Dedifferentiated amniotic fluid mesenchymal stem cell (primary cell): ENCODE measurements around the gene PARM1.

Experiments used
- DNase-seq: peaks from one replicate; pipeline ENCODE4 v3.0.0-alpha.2; 2016; ENCODE audit errors: extremely low spot score

Gene PARM1

GRCh38 chr4:74942251-74942917 is 9.5 kb downstream of the PARM1 start:
- DNase-seq = no peak

- DNase-seq = no peak
Measured at GRCh38 chr4:74942918-74943253, 10.0 kb downstream of the PARM1 start.

GRCh38 chr4:74944354-74944793 is 11.5 kb downstream of the PARM1 start:
- no peak for DNase-seq

GRCh38 chr4:74946196-74946595 is 13.3 kb downstream of the PARM1 start:
- no peak for DNase-seq

- DNase-seq = no peak
Measured at GRCh38 chr4:74947798-74948197, 14.9 kb downstream of the PARM1 start.

GRCh38 chr4:74948236-74948635 is 15.3 kb downstream of the PARM1 start:
- DNase-seq = no peak

GRCh38 chr4:74950200-74950599 is 17.3 kb downstream of the PARM1 start:
- DNase-seq = no peak

- DNase-seq = no peak
Measured at GRCh38 chr4:74950882-74951281, 18.0 kb downstream of the PARM1 start.

- DNase-seq = no peak
Measured at GRCh38 chr4:74953647-74954046, 20.7 kb downstream of the PARM1 start.

- no peak for DNase-seq
Measured at GRCh38 chr4:74958881-74959280, 26.0 kb downstream of the PARM1 start.

- DNase-seq = no peak
Measured at GRCh38 chr4:74961230-74961629, 28.3 kb downstream of the PARM1 start.

- no peak for DNase-seq
Measured at GRCh38 chr4:74962584-74962983, 29.7 kb downstream of the PARM1 start.

- no peak for DNase-seq
Measured at GRCh38 chr4:74964311-74964710, 31.4 kb downstream of the PARM1 start.

- DNase-seq = no peak
Measured at GRCh38 chr4:74967324-74967723, 34.4 kb downstream of the PARM1 start.

GRCh38 chr4:74968456-74969164 is 35.7 kb downstream of the PARM1 start:
- no peak for DNase-seq

GRCh38 chr4:74969507-74970474 is 36.9 kb downstream of the PARM1 start:
- DNase-seq = no peak

GRCh38 chr4:74970577-74970976 is 37.7 kb downstream of the PARM1 start:
- DNase-seq = no peak

GRCh38 chr4:74971862-74972261 is 38.9 kb downstream of the PARM1 start:
- DNase-seq = no peak

- DNase-seq = no peak
Measured at GRCh38 chr4:74975082-74975481, 42.2 kb downstream of the PARM1 start.

GRCh38 chr4:74975848-74976824 is 43.2 kb downstream of the PARM1 start:
- no peak for DNase-seq

GRCh38 chr4:74982546-74983252 is 49.8 kb downstream of the PARM1 start:
- DNase-seq = no peak
